ENCODE measurements around the gene GRM3. TPM values are rescaled to one million over a fixed set of nuclear protein-coding genes. Genes with fewer than 3 reads are reported as not detected.

The GRM3 gene
- polyA plus RNA-seq, 1 donor from 2014 or later: not detected

- Mint-ChIP-seq H3K4me1 (no peaks in the 10 kb centered on the region), H3K27me3 (no peaks in the 10 kb centered on the region), H3K36me3 (no peaks in the 10 kb centered on the region), H3K9me3 (peaks cover 0 to 4% (median 1%) of the 10 kb centered on the region in 3 donors), H3K27ac (no peak overlapping the region), H3K4me3 (no peak overlapping the region)
Observed at GRCh38 chr7:86867163-86867762, 223.6 kb downstream of the GRM3 start.

- Mint-ChIP-seq H3K4me1 (no peaks in the 10 kb centered on the region), H3K27me3 (no peaks in the 10 kb centered on the region), H3K4me3 (no peak overlapping the region), H3K36me3 (no peaks in the 10 kb centered on the region), H3K9me3 (peaks cover 0 to 2% (median 0%) of the 10 kb centered on the region in 3 donors), H3K27ac (no peak overlapping the region)
Observed at GRCh38 chr7:86876146-86876545, 232.4 kb downstream of the GRM3 start.

- H3K36me3 Mint-ChIP-seq: peaks cover 2% of the 10 kb centered on the region
Observed at GRCh38 chr7:86884152-86884551, 240.4 kb downstream of the GRM3 start.

DNA sequence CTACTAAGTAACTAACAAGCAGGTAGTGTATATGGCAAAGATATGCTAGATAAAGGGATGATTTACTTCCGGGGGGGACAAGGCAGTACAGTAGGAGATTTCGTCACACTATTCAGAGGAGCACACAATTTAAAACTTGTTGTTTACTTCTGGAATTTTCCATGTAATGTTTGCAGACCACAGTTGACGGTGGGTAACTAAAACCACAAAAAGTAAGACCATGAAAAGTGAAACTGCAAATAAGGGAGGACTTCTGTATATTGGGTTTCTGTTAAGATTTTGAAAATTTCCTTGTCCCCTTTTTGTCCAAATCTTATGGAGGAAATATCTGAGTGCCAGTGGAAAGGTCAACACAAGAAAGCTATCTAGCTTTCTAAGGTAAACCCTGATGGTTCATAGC is 245.8 kb downstream of the GRM3 start:
- Mint-ChIP-seq H3K4me1 (peaks cover 5 to 7% (median 6%) of the 10 kb centered on the region in 3 donors), H3K36me3 (peaks cover 5% of the 10 kb centered on the region), H3K27ac (no peak overlapping the region), H3K27me3 (no peaks in the 10 kb centered on the region), H3K4me3 (no peak overlapping the region), H3K9me3 (no peaks in the 10 kb centered on the region)

More at GRCh38 chr7:86884152-86884551, 240.4 kb downstream of the GRM3 start:
- Mint-ChIP-seq H3K27me3 (no peaks in the 10 kb centered on the region), H3K4me1 (peaks cover 0 to under 1% (median 0%) of the 10 kb centered on the region in 3 donors), H3K4me3 (no peak overlapping the region), H3K9me3 (peaks cover 0 to 2% (median 0%) of the 10 kb centered on the region in 3 donors), H3K27ac (no peak overlapping the region)

- Mint-ChIP-seq H3K4me3 (no peak overlapping the region), H3K4me1 (peaks cover 0 to 4% (median 4%) of the 10 kb centered on the region in 3 donors), H3K36me3 (no peaks in the 10 kb centered on the region), H3K27ac (no peak overlapping the region), H3K27me3 (no peaks in the 10 kb centered on the region), H3K9me3 (no peaks in the 10 kb centered on the region)
Observed at GRCh38 chr7:86898171-86898570, 254.5 kb downstream of the GRM3 start.

DNA sequence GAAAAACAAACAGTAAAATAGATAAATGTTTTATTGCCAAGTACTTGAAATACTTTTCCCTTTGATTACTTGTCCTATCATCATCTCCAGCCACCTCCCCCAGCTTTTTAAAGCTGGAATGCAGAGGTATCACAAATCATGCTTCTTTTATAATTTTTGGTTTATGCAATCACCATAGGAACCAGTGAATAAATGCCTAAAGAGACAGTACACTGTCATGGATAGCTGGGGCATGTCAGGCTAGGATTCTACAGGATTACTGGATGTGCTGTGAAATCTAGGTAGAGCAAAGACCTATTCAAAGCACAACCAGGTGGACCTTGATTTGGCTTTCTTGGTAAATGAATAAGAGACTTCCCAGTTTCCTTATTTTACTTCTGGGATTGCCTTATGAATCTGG is 257.2 kb downstream of the GRM3 start:
- no peak overlapping the region for H3K27ac Mint-ChIP-seq
- no peaks in the 10 kb centered on the region for H3K36me3 Mint-ChIP-seq
- H3K4me3 Mint-ChIP-seq: no peak overlapping the region
- H3K27me3 Mint-ChIP-seq: no peaks in the 10 kb centered on the region
- H3K4me1 Mint-ChIP-seq: peaks cover 0 to 5% (median 4%) of the 10 kb centered on the region in 3 donors
- H3K9me3 Mint-ChIP-seq: no peaks in the 10 kb centered on the region

- H3K4me3 Mint-ChIP-seq: no peak overlapping the region
- H3K27me3 Mint-ChIP-seq: no peaks in the 10 kb centered on the region
- H3K36me3 Mint-ChIP-seq: no peaks in the 10 kb centered on the region
- peaks cover 0 to 2% (median 0%) of the 10 kb centered on the region in 3 donors for H3K4me1 Mint-ChIP-seq
- H3K9me3 Mint-ChIP-seq: no peaks in the 10 kb centered on the region
- H3K27ac Mint-ChIP-seq: no peak overlapping the region
Observed at GRCh38 chr7:86904949-86905834, 261.5 kb downstream of the GRM3 start.

- H3K27me3 Mint-ChIP-seq: no peaks in the 10 kb centered on the region
- H3K9me3 Mint-ChIP-seq: no peaks in the 10 kb centered on the region
- no peak overlapping the region for H3K4me3 Mint-ChIP-seq
- no peaks in the 10 kb centered on the region for H3K36me3 Mint-ChIP-seq
- H3K4me1 Mint-ChIP-seq: peaks cover 0 to 2% (median 0%) of the 10 kb centered on the region in 3 donors
- H3K27ac Mint-ChIP-seq: no peak overlapping the region
Observed at GRCh38 chr7:86908948-86909347, 265.2 kb downstream of the GRM3 start.

DNA sequence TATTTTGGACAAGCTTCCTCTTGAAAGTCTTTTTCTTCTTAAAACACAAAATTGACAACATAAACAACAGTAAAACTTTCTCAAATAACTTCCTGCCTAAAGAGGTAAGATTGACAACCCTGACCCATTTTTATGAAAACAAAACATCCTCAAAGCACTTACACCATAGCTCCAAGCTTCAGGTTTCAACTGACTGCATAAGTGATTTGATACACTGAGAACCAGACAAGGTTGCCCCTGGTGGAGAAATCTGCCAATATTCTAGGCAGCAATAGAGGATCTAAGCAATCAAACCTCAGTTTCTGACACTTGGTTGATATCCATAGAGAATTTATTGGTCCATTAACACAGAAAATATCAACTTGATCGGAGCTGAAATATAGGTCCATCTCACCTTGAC is 267.9 kb downstream of the GRM3 start:
- H3K4me3 Mint-ChIP-seq: no peak overlapping the region
- no peaks in the 10 kb centered on the region for H3K36me3 Mint-ChIP-seq
- H3K27me3 Mint-ChIP-seq: no peaks in the 10 kb centered on the region
- no peaks in the 10 kb centered on the region for H3K4me1 Mint-ChIP-seq
- no peak overlapping the region for H3K27ac Mint-ChIP-seq
- no peaks in the 10 kb centered on the region for H3K9me3 Mint-ChIP-seq

DNA sequence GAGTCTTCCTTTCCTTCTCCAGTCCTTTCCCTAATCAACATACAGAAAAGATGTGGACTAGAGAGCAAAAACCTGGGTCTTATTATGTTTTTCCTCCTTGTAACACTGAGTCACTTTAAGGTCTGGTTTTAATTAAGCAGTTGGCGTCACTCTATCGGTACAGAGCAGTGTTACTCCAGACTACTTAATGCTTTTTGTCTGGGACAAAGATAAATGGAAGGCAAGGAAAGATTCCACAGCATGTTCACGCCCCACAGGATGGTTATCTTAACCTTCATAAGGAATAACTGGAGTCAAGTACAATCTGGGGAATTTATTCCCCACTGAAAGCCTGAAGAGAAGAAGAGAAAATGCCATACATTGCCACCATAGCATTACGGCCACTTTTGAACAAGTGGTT is 270.0 kb downstream of the GRM3 start:
- Mint-ChIP-seq H3K4me1 (no peaks in the 10 kb centered on the region), H3K4me3 (no peak overlapping the region), H3K27me3 (no peaks in the 10 kb centered on the region), H3K27ac (no peak overlapping the region), H3K36me3 (no peaks in the 10 kb centered on the region), H3K9me3 (no peaks in the 10 kb centered on the region)
